ENCODE results near the gene ZNF830. TPM values are rescaled to one million over a fixed set of nuclear protein-coding genes. Genes with fewer than 3 reads are reported as not detected.

The ZNF830 gene
- total and polyA plus RNA-seq, 2 of the 13 experiments (the other 11 are each of a cell fraction or from before 2014, with no cell fraction given): 6.1 to 19.0 TPM

DNA sequence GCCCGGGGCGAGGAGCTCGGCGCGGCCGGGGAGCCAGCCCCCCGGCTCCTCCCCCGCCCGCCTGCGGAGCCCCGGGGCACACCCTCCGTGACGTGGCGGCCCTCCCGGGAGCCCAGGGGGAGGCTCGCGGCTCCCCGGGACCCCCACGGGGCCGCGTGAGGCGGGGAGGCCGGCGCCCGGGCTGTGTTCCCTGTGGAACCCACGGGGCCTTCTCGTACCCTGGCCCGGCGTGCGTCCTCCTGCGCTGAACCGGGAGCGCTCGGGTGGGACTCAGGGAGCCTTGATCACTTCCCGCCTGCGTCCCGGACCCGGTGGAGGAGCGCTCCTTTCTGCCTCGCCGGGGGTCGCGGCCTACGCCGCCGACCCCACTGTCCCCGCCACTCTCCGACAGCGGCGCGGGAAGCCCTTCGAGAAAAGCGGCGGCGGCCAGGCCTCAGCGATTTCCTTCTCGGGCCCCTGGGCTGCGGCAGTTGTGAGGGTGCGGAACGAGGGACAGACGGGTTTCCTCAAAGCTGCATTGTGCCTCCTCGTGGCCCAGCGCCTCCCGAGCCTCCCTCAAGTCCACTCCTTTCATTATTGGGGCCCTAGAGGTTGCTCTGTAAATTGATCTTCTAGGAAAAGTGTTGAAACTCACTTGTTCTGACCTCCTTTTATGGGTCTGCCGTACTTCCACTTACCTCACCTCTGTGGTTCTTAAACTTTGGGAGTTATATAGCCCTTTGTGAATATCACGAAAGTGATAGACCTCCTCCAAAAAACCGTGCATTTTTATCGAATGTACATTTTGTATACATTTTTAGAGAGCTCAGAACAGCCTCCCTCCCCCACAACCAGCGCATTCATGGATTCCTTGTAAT lies 19.6 kb downstream of the ZNF830 start (continued):
- TF ChIP-seq ZNF891 (CRISPR knock-in tag; IDR thresholded peaks at IDR 0.05): peak; percentile 82
- TF ChIP-seq ELF4 (CRISPR knock-in tag; IDR thresholded peaks at IDR 0.05; ENCODE audit: borderline replicate concordance): peak; percentile 75; the same call in 1 of the 2 replicates
- TF ChIP-seq PHF8 (CRISPR knock-in tag; IDR thresholded peaks at IDR 0.05): peak; percentile 88
- peak; percentile 67; the same call in 1 of the 2 replicates for TF ChIP-seq ZSCAN20 (CRISPR knock-in tag; IDR thresholded peaks at IDR 0.05; ENCODE audit: borderline replicate concordance)
- peak; percentile 6; the same call in 1 of the 2 replicates for TF ChIP-seq ZNF335 (CRISPR knock-in tag; IDR thresholded peaks at IDR 0.05)
- TF ChIP-seq, protein P1, sequence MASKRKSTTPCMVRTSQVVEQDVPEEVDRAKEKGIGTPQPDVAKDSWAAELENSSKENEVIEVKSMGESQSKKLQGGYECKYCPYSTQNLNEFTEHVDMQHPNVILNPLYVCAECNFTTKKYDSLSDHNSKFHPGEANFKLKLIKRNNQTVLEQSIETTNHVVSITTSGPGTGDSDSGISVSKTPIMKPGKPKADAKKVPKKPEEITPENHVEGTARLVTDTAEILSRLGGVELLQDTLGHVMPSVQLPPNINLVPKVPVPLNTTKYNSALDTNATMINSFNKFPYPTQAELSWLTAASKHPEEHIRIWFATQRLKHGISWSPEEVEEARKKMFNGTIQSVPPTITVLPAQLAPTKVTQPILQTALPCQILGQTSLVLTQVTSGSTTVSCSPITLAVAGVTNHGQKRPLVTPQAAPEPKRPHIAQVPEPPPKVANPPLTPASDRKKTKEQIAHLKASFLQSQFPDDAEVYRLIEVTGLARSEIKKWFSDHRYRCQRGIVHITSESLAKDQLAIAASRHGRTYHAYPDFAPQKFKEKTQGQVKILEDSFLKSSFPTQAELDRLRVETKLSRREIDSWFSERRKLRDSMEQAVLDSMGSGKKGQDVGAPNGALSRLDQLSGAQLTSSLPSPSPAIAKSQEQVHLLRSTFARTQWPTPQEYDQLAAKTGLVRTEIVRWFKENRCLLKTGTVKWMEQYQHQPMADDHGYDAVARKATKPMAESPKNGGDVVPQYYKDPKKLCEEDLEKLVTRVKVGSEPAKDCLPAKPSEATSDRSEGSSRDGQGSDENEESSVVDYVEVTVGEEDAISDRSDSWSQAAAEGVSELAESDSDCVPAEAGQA (IDR thresholded peaks at IDR 0.05; ENCODE audit: low read depth): 0 out of 2 replicates have a peak, but pooled peaks have one; percentile 30
- TF ChIP-seq, protein P1 (CRISPR knock-in tag; IDR thresholded peaks at IDR 0.05; ENCODE audit: borderline replicate concordance): peak; percentile 57; the same call in 1 of the 2 replicates
- TF ChIP-seq MAZ (IDR thresholded peaks at IDR 0.05; ENCODE audit: borderline replicate concordance, low read depth, low read length): no peak
- TF ChIP-seq MAZ (CRISPR knock-in tag; IDR thresholded peaks at IDR 0.05; ENCODE audit: low read depth): no peak; the same call in 1 of the 2 replicates
- TF ChIP-seq ZNF558 (CRISPR knock-in tag; IDR thresholded peaks at IDR 0.05; ENCODE audit: borderline replicate concordance): peak; percentile 30; the same call in 1 of the 2 replicates
- TF ChIP-seq ZMYM2 (CRISPR knock-in tag; IDR thresholded peaks at IDR 0.05): no peak
- TF ChIP-seq, protein P2, sequence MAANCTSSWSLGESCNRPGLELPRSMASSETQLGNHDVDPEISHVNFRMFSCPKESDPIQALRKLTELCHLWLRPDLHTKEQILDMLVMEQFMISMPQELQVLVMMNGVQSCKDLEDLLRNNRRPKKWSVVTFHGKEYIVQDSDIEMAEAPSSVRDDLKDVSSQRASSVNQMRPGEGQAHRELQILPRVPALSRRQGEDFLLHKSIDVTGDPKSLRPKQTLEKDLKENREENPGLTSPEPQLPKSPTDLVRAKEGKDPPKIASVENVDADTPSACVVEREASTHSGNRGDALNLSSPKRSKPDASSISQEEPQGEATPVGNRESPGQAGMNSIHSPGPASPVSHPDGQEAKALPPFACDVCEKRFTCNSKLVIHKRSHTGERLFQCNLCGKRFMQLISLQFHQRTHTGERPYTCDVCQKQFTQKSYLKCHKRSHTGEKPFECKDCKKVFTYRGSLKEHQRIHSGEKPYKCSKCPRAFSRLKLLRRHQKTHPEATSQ (CRISPR knock-in tag; IDR thresholded peaks at IDR 0.05; ENCODE audit: borderline replicate concordance): 0 out of 2 replicates have a peak, but pooled peaks have one; percentile 36
- TF ChIP-seq, protein P3, sequence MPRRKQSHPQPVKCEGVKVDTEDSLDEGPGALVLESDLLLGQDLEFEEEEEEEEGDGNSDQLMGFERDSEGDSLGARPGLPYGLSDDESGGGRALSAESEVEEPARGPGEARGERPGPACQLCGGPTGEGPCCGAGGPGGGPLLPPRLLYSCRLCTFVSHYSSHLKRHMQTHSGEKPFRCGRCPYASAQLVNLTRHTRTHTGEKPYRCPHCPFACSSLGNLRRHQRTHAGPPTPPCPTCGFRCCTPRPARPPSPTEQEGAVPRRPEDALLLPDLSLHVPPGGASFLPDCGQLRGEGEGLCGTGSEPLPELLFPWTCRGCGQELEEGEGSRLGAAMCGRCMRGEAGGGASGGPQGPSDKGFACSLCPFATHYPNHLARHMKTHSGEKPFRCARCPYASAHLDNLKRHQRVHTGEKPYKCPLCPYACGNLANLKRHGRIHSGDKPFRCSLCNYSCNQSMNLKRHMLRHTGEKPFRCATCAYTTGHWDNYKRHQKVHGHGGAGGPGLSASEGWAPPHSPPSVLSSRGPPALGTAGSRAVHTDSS (CRISPR knock-in tag; conservative IDR thresholded peaks at IDR 0.05): no peak
- peak; percentile 52; the same call in 1 of the 2 replicates for TF ChIP-seq MEF2D (CRISPR knock-in tag; IDR thresholded peaks at IDR 0.05)
- TF ChIP-seq ZEB1 (IDR thresholded peaks at IDR 0.05; ENCODE audit: insufficient replicate concordance, low read depth): no peak
- no peak for TF ChIP-seq NR1H2 (CRISPR knock-in tag; IDR thresholded peaks at IDR 0.05; ENCODE audit: borderline replicate concordance, low read depth)
- no peak for TF ChIP-seq NBN (conservative IDR thresholded peaks at IDR 0.05)
- no peak for TF ChIP-seq RBAK (CRISPR knock-in tag; IDR thresholded peaks at IDR 0.05)
- no peak for TF ChIP-seq ZFP82 (CRISPR knock-in tag; IDR thresholded peaks at IDR 0.05; ENCODE audit: borderline replicate concordance)
- TF ChIP-seq, protein P4, sequence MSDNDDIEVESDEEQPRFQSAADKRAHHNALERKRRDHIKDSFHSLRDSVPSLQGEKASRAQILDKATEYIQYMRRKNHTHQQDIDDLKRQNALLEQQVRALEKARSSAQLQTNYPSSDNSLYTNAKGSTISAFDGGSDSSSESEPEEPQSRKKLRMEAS (IDR thresholded peaks at IDR 0.05): peak; percentile 86
